HG02852 (cell line): ENCODE data around the gene GRID1.

Experiments
- ATAC-seq: cut with Tn5 transposase; IDR thresholded peaks from one replicate; pipeline ENCODE4 v1.9.1; 2021; ENCODE audit warnings: mild to moderate bottlenecking, moderate library complexity; ENCODE audit not compliant: unreplicated experiment

Gene GRID1

GRCh38 chr10:86371116-86371515 is 4.5 kb upstream of the GRID1 start:
- no peak for ATAC-seq

- ATAC-seq = no peak
Measured at GRCh38 chr10:86370006-86370585, 3.5 kb upstream of the GRID1 start.

GRCh38 chr10:86368987-86369386 is 2.4 kb upstream of the GRID1 start:
- ATAC-seq = no peak

GRCh38 chr10:86368046-86368445 is 1.5 kb upstream of the GRID1 start:
- no peak for ATAC-seq

- ATAC-seq = no peak
Measured at GRCh38 chr10:86367152-86367951, 757 bp upstream of the GRID1 start.

- no peak for ATAC-seq
Measured at GRCh38 chr10:86366902-86367151, 232 bp upstream of the GRID1 start.

GRCh38 chr10:86365346-86366032 is 1.1 kb downstream of the GRID1 start:
- ATAC-seq = no peak

- no peak for ATAC-seq
Measured at GRCh38 chr10:86364491-86365345, 1.9 kb downstream of the GRID1 start.

- ATAC-seq = no peak
Measured at GRCh38 chr10:86363833-86364490, 2.6 kb downstream of the GRID1 start.

GRCh38 chr10:86363184-86363832 is 3.3 kb downstream of the GRID1 start:
- ATAC-seq = no peak

- ATAC-seq = no peak
Measured at GRCh38 chr10:86362586-86363183, 3.9 kb downstream of the GRID1 start.

GRCh38 chr10:86362129-86362527 is 4.5 kb downstream of the GRID1 start:
- no peak for ATAC-seq

GRCh38 chr10:86361156-86362128 is 5.2 kb downstream of the GRID1 start:
- ATAC-seq = no peak

- no peak for ATAC-seq
Measured at GRCh38 chr10:86360657-86361056, 5.9 kb downstream of the GRID1 start.

GRCh38 chr10:86359954-86360353 is 6.6 kb downstream of the GRID1 start:
- ATAC-seq = no peak

GRCh38 chr10:86359111-86359510 is 7.5 kb downstream of the GRID1 start:
- ATAC-seq = no peak

- ATAC-seq = no peak
Measured at GRCh38 chr10:86357676-86358075, 8.9 kb downstream of the GRID1 start.

- no peak for ATAC-seq
Measured at GRCh38 chr10:86357041-86357440, 9.6 kb downstream of the GRID1 start.

GRCh38 chr10:86356296-86356695 is 10.3 kb downstream of the GRID1 start:
- no peak for ATAC-seq
